GM21786 (cell line): ENCODE results near the gene BABAM2.

Experiments used
- ATAC-seq: cut with Tn5 transposase; IDR thresholded peaks from one replicate; pipeline ENCODE4 v1.9.1; 2021; ENCODE audit not compliant: unreplicated experiment

The BABAM2 gene

DNA sequence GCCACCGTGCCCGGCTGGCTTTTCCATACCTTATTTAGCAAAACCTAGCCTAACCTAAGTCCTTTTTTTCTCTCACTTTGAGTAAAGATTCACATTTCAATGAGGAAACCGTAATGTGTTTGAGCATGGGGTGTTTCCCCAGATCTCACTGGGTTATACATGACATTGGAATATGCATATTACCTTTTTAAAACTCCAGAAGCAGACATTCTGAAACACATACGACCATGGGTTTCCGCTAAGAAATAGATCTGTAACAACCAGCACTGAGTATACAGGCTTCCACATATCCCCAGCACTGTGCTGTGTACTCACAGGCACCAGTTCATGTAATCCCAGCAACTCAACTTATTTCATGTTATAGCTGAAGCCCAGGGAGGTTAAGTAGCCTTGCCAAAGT is 461.1 kb downstream of the BABAM2 start:
- ATAC-seq, result no peak

DNA sequence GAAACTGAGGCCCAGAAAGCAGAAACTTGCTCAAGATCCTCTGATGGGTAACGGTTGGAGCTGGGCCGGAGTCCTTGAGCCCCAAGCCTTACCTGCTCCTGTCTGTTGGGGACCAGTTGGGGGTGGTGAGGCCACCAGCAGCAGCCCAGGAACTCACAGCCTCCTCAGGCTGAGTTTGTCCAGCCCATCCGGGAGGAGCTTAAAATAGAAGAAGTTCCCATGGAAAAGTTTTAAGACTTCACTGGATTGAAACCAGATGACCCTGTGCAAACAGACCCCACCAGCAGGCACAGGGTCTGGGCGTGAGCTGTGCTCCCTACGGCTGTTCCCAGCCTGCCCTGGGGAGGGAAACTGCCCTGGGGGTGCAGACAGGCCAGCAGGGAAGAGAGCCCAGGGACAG is 461.6 kb downstream of the BABAM2 start:
- ATAC-seq, result no peak

DNA sequence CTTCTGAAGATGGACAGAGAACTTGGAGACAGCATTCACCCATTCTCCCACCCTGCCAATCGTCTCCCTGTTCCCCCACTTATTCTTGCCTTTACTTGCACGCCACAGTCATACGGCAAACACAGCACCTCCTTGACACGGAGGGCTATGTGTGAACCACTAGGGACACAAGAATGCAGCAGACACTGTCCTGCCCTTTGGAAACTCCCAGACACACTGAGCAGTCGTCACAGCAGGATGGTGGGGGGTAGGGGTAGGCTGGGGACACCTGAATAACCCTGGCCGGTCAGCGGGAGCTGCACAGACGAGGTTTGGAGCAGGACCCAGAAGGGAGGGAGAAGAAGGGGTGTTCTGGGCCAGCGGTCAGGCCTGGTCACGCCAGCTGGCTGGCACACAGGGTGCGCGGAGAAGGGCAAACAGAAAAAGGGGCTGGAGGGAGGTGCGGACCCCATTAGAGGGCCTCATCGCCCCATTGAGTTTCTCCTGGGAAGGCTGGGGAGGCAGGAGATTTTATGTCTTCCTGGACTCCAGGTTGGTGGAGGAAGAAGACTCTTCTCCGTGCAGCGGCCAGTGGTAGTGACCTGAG is 462.2 kb downstream of the BABAM2 start:
- no peak for ATAC-seq

GRCh38 chr2:28354920-28355520 is 464.5 kb downstream of the BABAM2 start:
- no peak for ATAC-seq

GRCh38 chr2:28355521-28356094 is 465.1 kb downstream of the BABAM2 start:
- ATAC-seq, result no peak

GRCh38 chr2:28356095-28356911 is 465.8 kb downstream of the BABAM2 start:
- ATAC-seq, result no peak

DNA sequence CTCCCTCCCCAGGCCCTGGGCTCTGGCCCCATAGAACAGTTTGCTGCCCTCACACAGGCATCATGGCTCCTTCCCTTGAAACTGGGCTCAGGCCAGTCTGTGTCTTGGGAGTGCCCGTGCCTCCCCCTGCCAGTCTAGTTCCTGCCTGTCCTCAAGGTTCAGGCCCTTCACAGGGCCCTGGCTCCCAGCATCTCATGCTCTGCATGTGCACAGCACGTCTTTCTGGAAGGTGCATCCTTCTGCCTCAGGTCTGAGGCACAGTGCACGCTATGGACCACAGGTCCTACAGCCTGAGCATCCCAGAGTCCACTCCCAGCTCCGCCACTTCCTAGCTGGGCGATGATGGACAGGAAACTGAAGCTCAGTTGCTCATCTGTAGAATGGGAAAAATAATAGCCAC is 466.5 kb downstream of the BABAM2 start:
- ATAC-seq, result no peak

GRCh38 chr2:28357948-28358667 is 467.6 kb downstream of the BABAM2 start:
- no peak for ATAC-seq

DNA sequence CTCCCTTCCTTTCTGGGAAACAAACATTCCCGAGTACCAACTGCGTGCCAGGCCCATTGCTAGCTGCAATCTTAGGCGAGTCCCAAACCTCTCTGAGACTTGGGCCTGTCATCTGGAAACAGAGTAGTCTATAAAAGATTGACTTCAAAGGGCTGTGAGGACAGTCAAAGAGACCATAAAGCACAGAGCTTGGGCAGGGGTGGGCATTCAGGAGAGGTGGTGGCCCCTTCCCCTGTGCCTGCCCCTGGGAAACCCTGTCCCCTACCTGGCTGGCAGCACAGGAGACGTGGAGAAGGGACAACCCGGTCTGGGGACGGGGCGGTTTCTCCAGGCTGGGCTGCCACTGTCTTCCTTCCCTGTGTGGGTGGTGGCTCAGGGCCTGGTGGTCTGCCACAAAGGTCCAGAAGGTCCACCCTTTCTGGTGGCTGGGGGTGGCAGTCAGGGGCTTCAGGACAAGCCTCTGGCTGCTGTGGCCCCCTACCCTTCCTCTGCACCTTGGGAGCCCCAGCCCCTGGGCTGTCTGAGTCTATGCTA is 468.2 kb downstream of the BABAM2 start:
- peak; percentile 7 for ATAC-seq

- ATAC-seq, result peak; percentile 81
Measured at GRCh38 chr2:28359222-28360057, 468.9 kb downstream of the BABAM2 start.

GRCh38 chr2:28360058-28360717 is 469.7 kb downstream of the BABAM2 start:
- ATAC-seq, result no peak

DNA sequence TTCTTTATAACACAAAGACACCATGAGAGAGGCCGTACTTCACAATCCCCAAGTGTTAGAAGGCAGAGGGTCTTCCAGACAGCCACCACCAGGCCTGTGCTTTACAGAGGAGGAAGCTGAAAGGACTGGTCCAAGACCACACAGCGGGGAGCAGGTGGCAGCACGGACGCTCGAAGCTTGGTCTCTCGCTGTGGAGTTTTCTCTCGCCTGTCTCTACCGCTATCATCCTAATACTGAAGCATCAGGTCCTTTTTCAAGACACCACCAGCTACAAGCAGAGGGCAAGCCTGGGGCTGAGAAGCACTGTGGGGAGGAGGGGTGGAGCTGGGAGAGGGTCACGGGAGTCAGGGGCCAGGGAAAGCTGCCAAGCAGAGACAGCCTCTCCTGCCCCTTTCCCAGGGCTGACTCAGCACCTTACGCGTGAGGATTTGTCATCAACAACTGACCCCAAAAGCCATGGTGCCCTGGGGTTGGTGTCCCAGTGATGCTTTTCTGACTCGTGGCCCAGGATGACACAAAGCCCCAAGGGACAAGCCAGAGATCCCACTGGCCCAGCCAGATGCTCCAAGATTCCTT is 470.3 kb downstream of the BABAM2 start:
- ATAC-seq, result no peak

- ATAC-seq, result no peak
Measured at GRCh38 chr2:28361991-28362710, 471.6 kb downstream of the BABAM2 start.

DNA sequence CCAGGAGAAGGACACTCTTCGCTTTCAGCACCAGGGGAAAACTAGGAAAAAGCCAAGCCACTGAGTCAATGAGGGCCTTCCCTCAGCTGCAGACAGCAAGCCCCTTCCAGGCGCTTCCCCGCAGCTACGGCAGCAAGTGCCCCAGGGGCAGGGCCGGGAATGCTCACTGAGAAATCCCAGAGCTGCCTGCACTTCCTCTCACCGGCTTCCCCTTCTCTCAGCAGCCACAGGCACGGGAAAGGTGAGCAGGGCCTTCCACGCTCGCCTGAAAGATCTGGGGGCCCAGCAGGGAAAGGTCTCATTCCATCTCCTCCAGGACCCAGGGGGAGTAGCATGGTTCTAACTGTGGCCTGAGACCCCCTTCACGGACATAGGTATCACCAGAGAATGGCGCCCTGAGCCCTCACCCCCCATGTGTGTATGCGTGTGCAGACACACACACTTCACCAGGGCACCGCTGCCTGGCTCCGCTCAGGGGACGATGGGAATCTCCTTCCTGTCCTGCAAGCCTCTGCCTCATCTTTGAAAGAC is 472.5 kb downstream of the BABAM2 start:
- no peak for ATAC-seq

GRCh38 chr2:28363686-28364280 is 473.3 kb downstream of the BABAM2 start:
- ATAC-seq, result no peak

GRCh38 chr2:28364610-28365009 is 474.1 kb downstream of the BABAM2 start:
- no peak for ATAC-seq

GRCh38 chr2:28365158-28365557 is 474.6 kb downstream of the BABAM2 start:
- ATAC-seq, result no peak

- ATAC-seq, result no peak
Measured at GRCh38 chr2:28366149-28366495, 475.6 kb downstream of the BABAM2 start.
